HepG2 (cell line): ENCODE results near the gene MYPN. TPM values are rescaled to one million over a fixed set of nuclear protein-coding genes. Genes with fewer than 3 reads are reported as not detected.

Source experiments
- ATAC-seq: fragments of 200-7000 bp; cut with Tn5 transposase; 3 replicates; pipeline ENCODE4 v1.9.1; 2020; ENCODE audit warnings: mild to moderate bottlenecking, moderate library complexity
- BruUV-seq: library from RNA; stranded (reverse); fragments of 400-500 nt; replicated peaks from 2 replicates; lab custom pipeline; 2021; lab: Mats Ljungman, UMichigan
- CTCF ChIA-PET: fragments of 300-600 bp; formaldehyde crosslinking; extraction: SDS; loops from one replicate; lab custom pipeline; 2021; ENCODE audit warnings: low total read pairs, inconsistent platforms, low intra/inter-chr PET ratio; lab: Yijun Ruan, JAX
- POLR2A ChIA-PET: fragments of 350-600 bp; sonication (Branson Sonifier 250); formaldehyde crosslinking; loops from one replicate; lab custom pipeline; 2020; ENCODE audit warnings: antibody characterized with exemption, inconsistent platforms; lab: Yijun Ruan, JAX
- DNase-seq: peaks from one replicate; pipeline ENCODE4 v3.0.0-alpha.2; 2015; ENCODE audit warnings: low spot score
- FAIRE-seq: peaks from 3 replicates; lab custom pipeline; 2011; peaks lifted over from hg19 to GRCh38; lab: Jason Lieb, UNC
- H2AFZ ChIP-seq: one replicate; pipeline ENCODE4 v1.6.1; 2011; ENCODE audit warnings: low read length, inconsistent platforms
- H3K27ac ChIP-seq: fragments of 300-600 bp; 3 replicates; pipeline ENCODE4 v1.8.0; 2011; ENCODE audit warnings: mixed run types, mild to moderate bottlenecking, mixed read lengths, low read length, inconsistent platforms; ENCODE audit not compliant: insufficient read depth; ENCODE audit errors: extremely low read length
- H3K27me3 ChIP-seq, 2 experiments: fragments of 200-600 bp in 1 of 2; 2 replicates in 1 of 2; 3 replicates in 1 of 2; pipeline versions ENCODE4 v1.6.0 to v1.8.0; 2011; ENCODE audit warnings: low read length in 2 of 2, mild to moderate bottlenecking in 2 of 2, moderate library complexity in 2 of 2, inconsistent platforms in 1 of 2; ENCODE audit not compliant: insufficient read depth in 2 of 2, control insufficient read depth in 1 of 2
- H3K36me3 ChIP-seq, 2 experiments: fragments of 200-600 bp in 1 of 2; replicated peaks in 1 of 2; 2 replicates in 1 of 2; 3 replicates in 1 of 2; pipeline versions ENCODE4 v1.5.1 to v1.8.0; 2011; ENCODE audit warnings: low read length in 2 of 2, inconsistent platforms in 1 of 2; ENCODE audit not compliant: insufficient read depth in 2 of 2, control insufficient read depth in 1 of 2
- H3K4me1 ChIP-seq: 2 replicates; pipeline ENCODE4 v1.5.1; 2012; ENCODE audit warnings: low read length, inconsistent platforms; ENCODE audit not compliant: insufficient read depth
- H3K4me2 ChIP-seq: 2 replicates; pipeline ENCODE4 v1.6.0; 2011; ENCODE audit warnings: low read depth, low read length, inconsistent platforms
- H3K4me3 ChIP-seq, 3 experiments: fragments of 200-600 bp in 1 of 3; sonication (generic), shearing (Covaris generic) in 1 of 3; replicated peaks in 1 of 3; 2 replicates each; pipeline ENCODE4 v1.5.1; 2011 to 2016; ENCODE audit warnings: low read length in 3 of 3, inconsistent platforms in 2 of 3, low read depth in 2 of 3, mild to moderate bottlenecking in 2 of 3, control low read depth in 1 of 3, mixed read lengths in 1 of 3; ENCODE audit not compliant: insufficient read depth in 1 of 3
- H3K79me2 ChIP-seq: one replicate; pipeline ENCODE4 v1.6.1; 2011; ENCODE audit warnings: low read length, inconsistent platforms; ENCODE audit not compliant: insufficient read depth
- H3K9ac ChIP-seq: 2 replicates; pipeline ENCODE4 v1.6.0; 2011; ENCODE audit warnings: mild to moderate bottlenecking, low read depth, low read length, inconsistent platforms; ENCODE audit not compliant: insufficient read depth
- H3K9me3 ChIP-seq: 2 replicates; pipeline ENCODE4 v1.5.1; 2012; ENCODE audit warnings: mild to moderate bottlenecking, low read length
- H4K20me1 ChIP-seq: 2 replicates; pipeline ENCODE4 v1.6.0; 2011; ENCODE audit warnings: inconsistent platforms, mild to moderate bottlenecking, low read length, moderate library complexity; ENCODE audit not compliant: insufficient read depth
- CHD4 ChIP-seq: fragments of 200-600 bp; sonication (generic); IDR thresholded peaks from 2 replicates; pipeline ENCODE4 v1.7.0; 2017; ENCODE audit warnings: mild to moderate bottlenecking, low read length, borderline replicate concordance
- DMTF1 ChIP-seq: sonication (generic); formaldehyde crosslinking; IDR thresholded peaks from 2 replicates; pipeline ENCODE4 v1.4.0; 2020; ENCODE audit warnings: mild to moderate bottlenecking, missing genetic modification reagents
- ETS1 ChIP-seq: sonication (generic); formaldehyde crosslinking; IDR thresholded peaks from 2 replicates; pipeline ENCODE4 v1.4.0; 2020; ENCODE audit warnings: missing genetic modification reagents
- HIC2 ChIP-seq: sonication (generic); formaldehyde crosslinking; IDR thresholded peaks from 2 replicates; pipeline ENCODE4 v1.9.0; 2022; ENCODE audit warnings: low read depth, missing genetic modification reagents
- JARID2 ChIP-seq: sonication (generic); formaldehyde crosslinking; IDR thresholded peaks from 2 replicates; pipeline ENCODE4 v1.8.1; 2023; ENCODE audit warnings: missing genetic modification reagents, inconsistent platforms; ENCODE audit not compliant: insufficient replicate concordance
- KDM6A ChIP-seq: IDR thresholded peaks from 2 replicates; pipeline ENCODE4 v1.6.1; 2016; ENCODE audit warnings: low read depth
- NRL ChIP-seq: sonication (generic); formaldehyde crosslinking; IDR thresholded peaks from 2 replicates; pipeline ENCODE4 v1.5.0; 2020; ENCODE audit warnings: missing genetic modification reagents, mild to moderate bottlenecking, moderate library complexity, borderline replicate concordance
- THAP9 ChIP-seq: sonication (generic); formaldehyde crosslinking; IDR thresholded peaks from 2 replicates; pipeline ENCODE4; 2020; ENCODE audit warnings: missing genetic modification reagents, mild to moderate bottlenecking, borderline replicate concordance
- WGBS: methylation state at CpG from one replicate; pipeline ENCODE4 v1.1.6; 2017; ENCODE audit warnings: low lambda C conversion rate; 5-methylcytosine and 5-hydroxymethylcytosine counted together
- in situ Hi-C: cut with HindIII; loops from 2 replicates; pipeline ENCODE4 v1.10.0; 2017; ENCODE audit warnings: low pct_unique_long_range_greater_than_20kb; ENCODE audit not compliant: extremely low pct_ligation_motif_present
- intact Hi-C: fragments of 100-400 bp; cut with micrococcal nuclease; formaldehyde crosslinking; loops from one replicate; pipeline ENCODE4 v1.10.0; 2022; ENCODE audit not compliant: unreplicated experiment
- polyA plus RNA-seq, 8 experiments: library from polyadenylated mRNA; depleted of rRNA in 3 of 8; stranded (reverse) in 7 of 8; unstranded in 1 of 8; fragments of >200 nt; fragmentation: Illumina TruSeq in 4 of 8; extraction: Trizol in 4 of 8; gene quantifications; 2 replicates each; pipeline versions ENCODE4 v1.2.1 to v1.2.3, GENCODE V29; 2011 to 2016; ENCODE audit warnings: low read depth in 4 of 8, missing spikeins in 1 of 8, mixed read lengths in 1 of 8; ENCODE audit not compliant: insufficient read depth in 1 of 8
- total RNA-seq, 5 experiments: library from RNA; depleted of rRNA; stranded (reverse); fragments of >200 nt; fragmentation: Illumina TruSeq; extraction: Trizol; gene quantifications; 2 replicates each; pipeline ENCODE4 v1.2.3, GENCODE V29; 2016; ENCODE audit warnings: low read depth in 1 of 5

MYPN gene
- total and polyA plus RNA-seq, 2 of the 13 experiments (the other 11 are each of a cell fraction or from before 2014, with no cell fraction given) = not detected

- in situ Hi-C loops = loop anchor here (10.0 kb wide), 1 partner anchor 120 kb away; no protein-coding TSS in a partner anchor
- Histone ChIP-seq H3K27ac (no peak overlapping the region), H3K4me2 (no peak overlapping the region), H3K9ac (no peak overlapping the region), H3K4me3 (no peak overlapping the region), H2AFZ (no peak overlapping the region), H4K20me1 (no peaks in the 10 kb centered on the region), H3K79me2 (no peaks in the 10 kb centered on the region), H3K27me3 (0 out of 5 replicates have a peak, but pooled peaks cover 0 to 4% of the 10 kb centered on the region in 2 experiments), H3K36me3 (no peaks in the 10 kb centered on the region), H3K9me3 (no peaks in the 10 kb centered on the region), H3K4me1 (no peaks in the 10 kb centered on the region)
- intact Hi-C loops = no loop called here
- ChIA-PET POLR2A (no interaction called here), CTCF (no interaction called here)
- no peak for DNase-seq
- WGBS = 49% methylated on average over 4 of the region's 4 CpGs
- FAIRE-seq = no peak
- BruUV-seq = no TSS peak
- TF ChIP-seq NRL (no peak), DMTF1 (CRISPR knock-in tag) (no peak), CHD4 (no peak)
- no peak for ATAC-seq
These were observed 24.8 kb upstream of the MYPN start for GRCh38 chr10:68084469-68084868.

GRCh38 chr10:68086011-68086410 lies 23.3 kb upstream of the MYPN start:
- H3K4me3 ChIP-seq = no peak overlapping the region
- H3K4me1 ChIP-seq = no peaks in the 10 kb centered on the region
- POLR2A ChIA-PET = no interaction called here
- BruUV-seq = no TSS peak
- no peaks in the 10 kb centered on the region for H4K20me1 ChIP-seq
- no peaks in the 10 kb centered on the region for H3K79me2 ChIP-seq
- intact Hi-C loops (no loop called here), in situ Hi-C loops (loop anchor here (10.0 kb wide), 1 partner anchor 119 kb away; no protein-coding TSS in a partner anchor)
- H2AFZ ChIP-seq = no peak overlapping the region
- no peak overlapping the region for H3K9ac ChIP-seq
- H3K27me3 ChIP-seq = peaks cover 0 to 4% of the 10 kb centered on the region in 2 experiments; a peak in 1 of 5 replicates
- FAIRE-seq (no peak), DNase-seq (no peak), ATAC-seq (no peak)
- 9% methylated on average over 2 of the region's 2 CpGs for WGBS
- H3K9me3 ChIP-seq = no peaks in the 10 kb centered on the region
- H3K27ac ChIP-seq = no peak overlapping the region
- H3K36me3 ChIP-seq = no peaks in the 10 kb centered on the region
- CTCF ChIA-PET = no interaction called here
- no peak overlapping the region for H3K4me2 ChIP-seq
- TF ChIP-seq ETS1 (CRISPR knock-in tag) (no peak), HIC2 (CRISPR knock-in tag) (no peak), THAP9 (CRISPR knock-in tag) (no peak), KDM6A (CRISPR knock-in tag) (no peak), JARID2 (no peak)
